Activated CD4-positive, alpha-beta T cell treated with anti-CD3 and anti-CD28 coated beads, Interleukin-2, amount 10 ng/mL, durations not matched to agents 24 days and 14 days (primary cell): Measurements from ENCODE around the gene FGF12. TPM values are rescaled to one million over a fixed set of nuclear protein-coding genes. Genes with fewer than 3 reads are reported as not detected.

ENCODE experiments used
- DNase-seq: peaks from one replicate; pipeline ENCODE4 v3.0.0; 2022
- H3K27ac Mint-ChIP-seq: one replicate; pipeline ENCODE4 v1.8.0; 2022; ENCODE audit warnings: mild to moderate bottlenecking, mixed read lengths
- H3K27me3 Mint-ChIP-seq: one replicate; pipeline ENCODE4 v1.8.0; 2022; ENCODE audit warnings: mixed read lengths
- H3K36me3 Mint-ChIP-seq: one replicate; pipeline ENCODE4 v1.8.0; 2022; ENCODE audit warnings: low read depth, mild to moderate bottlenecking, mixed read lengths
- H3K4me1 Mint-ChIP-seq: one replicate; pipeline ENCODE4 v1.8.0; 2021; ENCODE audit warnings: mixed read lengths
- H3K4me3 Mint-ChIP-seq: one replicate; pipeline ENCODE4 v1.8.0; 2022; ENCODE audit warnings: mild to moderate bottlenecking, moderate library complexity, mixed read lengths
- H3K9me3 Mint-ChIP-seq: one replicate; pipeline ENCODE4 v1.8.0; 2021; ENCODE audit warnings: mixed read lengths
- intact Hi-C: fragments of 100-400 bp; cut with micrococcal nuclease; formaldehyde crosslinking; loops from one replicate; pipeline ENCODE4 v1.15.1; 2023
- total RNA-seq: library from RNA; stranded (reverse); gene quantifications from 2 replicates; pipeline ENCODE4 v1.2.3, GENCODE V29; 2022

Gene FGF12
- total RNA-seq, 1 donor from 2014 or later = not detected

GRCh38 chr3:192373032-192373431 is 354.3 kb downstream of the FGF12 start:
- Mint-ChIP-seq H3K27ac (no peak overlapping the region), H3K9me3 (no peaks in the 10 kb centered on the region), H3K36me3 (no peaks in the 10 kb centered on the region), H3K27me3 (no peaks in the 10 kb centered on the region), H3K4me1 (no peaks in the 10 kb centered on the region), H3K4me3 (no peak overlapping the region)
- no peak for DNase-seq
- intact Hi-C loops = no loop called here

- DNase-seq = no peak
- no peak overlapping the region for H3K27ac Mint-ChIP-seq
- H3K27me3 Mint-ChIP-seq = no peaks in the 10 kb centered on the region
- intact Hi-C loops = no loop called here
- no peak overlapping the region for H3K4me3 Mint-ChIP-seq
- H3K36me3 Mint-ChIP-seq = no peaks in the 10 kb centered on the region
- H3K4me1 Mint-ChIP-seq = no peaks in the 10 kb centered on the region
- no peaks in the 10 kb centered on the region for H3K9me3 Mint-ChIP-seq
Measured at GRCh38 chr3:192372616-192373015, 354.7 kb downstream of the FGF12 start.

GRCh38 chr3:192371870-192372400 is 355.4 kb downstream of the FGF12 start:
- Mint-ChIP-seq H3K4me3 (no peak overlapping the region), H3K4me1 (no peaks in the 10 kb centered on the region), H3K36me3 (no peaks in the 10 kb centered on the region), H3K9me3 (no peaks in the 10 kb centered on the region), H3K27me3 (no peaks in the 10 kb centered on the region), H3K27ac (no peak overlapping the region)
- intact Hi-C loops = no loop called here
- no peak for DNase-seq

GRCh38 chr3:192367616-192368015 is 359.7 kb downstream of the FGF12 start:
- DNase-seq = no peak
- Mint-ChIP-seq H3K36me3 (no peaks in the 10 kb centered on the region), H3K4me1 (no peaks in the 10 kb centered on the region), H3K4me3 (no peak overlapping the region), H3K9me3 (no peaks in the 10 kb centered on the region), H3K27ac (no peak overlapping the region), H3K27me3 (no peaks in the 10 kb centered on the region)
- intact Hi-C loops = no loop called here

- H3K27ac Mint-ChIP-seq = no peak overlapping the region
- H3K27me3 Mint-ChIP-seq = no peaks in the 10 kb centered on the region
- DNase-seq = no peak
- intact Hi-C loops = no loop called here
- no peaks in the 10 kb centered on the region for H3K4me1 Mint-ChIP-seq
- no peaks in the 10 kb centered on the region for H3K9me3 Mint-ChIP-seq
- H3K4me3 Mint-ChIP-seq = no peak overlapping the region
- no peaks in the 10 kb centered on the region for H3K36me3 Mint-ChIP-seq
Measured at GRCh38 chr3:192366916-192367315, 360.4 kb downstream of the FGF12 start.

GRCh38 chr3:192365571-192365970 is 361.8 kb downstream of the FGF12 start:
- no peaks in the 10 kb centered on the region for H3K9me3 Mint-ChIP-seq
- no peak overlapping the region for H3K4me3 Mint-ChIP-seq
- H3K4me1 Mint-ChIP-seq = no peaks in the 10 kb centered on the region
- no peak overlapping the region for H3K27ac Mint-ChIP-seq
- intact Hi-C loops = no loop called here
- H3K27me3 Mint-ChIP-seq = no peaks in the 10 kb centered on the region
- DNase-seq = no peak
- H3K36me3 Mint-ChIP-seq = no peaks in the 10 kb centered on the region

- H3K9me3 Mint-ChIP-seq = no peaks in the 10 kb centered on the region
- DNase-seq = no peak
- intact Hi-C loops = no loop called here
- H3K4me1 Mint-ChIP-seq = no peaks in the 10 kb centered on the region
- no peaks in the 10 kb centered on the region for H3K27me3 Mint-ChIP-seq
- no peak overlapping the region for H3K27ac Mint-ChIP-seq
- no peaks in the 10 kb centered on the region for H3K36me3 Mint-ChIP-seq
- H3K4me3 Mint-ChIP-seq = no peak overlapping the region
Measured at GRCh38 chr3:192364316-192364715, 363.0 kb downstream of the FGF12 start.

GRCh38 chr3:192354687-192355086 is 372.7 kb downstream of the FGF12 start:
- no peak for DNase-seq
- H3K27ac Mint-ChIP-seq = no peak overlapping the region
- H3K4me1 Mint-ChIP-seq = no peaks in the 10 kb centered on the region
- intact Hi-C loops = no loop called here
- H3K36me3 Mint-ChIP-seq = no peaks in the 10 kb centered on the region
- H3K9me3 Mint-ChIP-seq = no peaks in the 10 kb centered on the region
- no peaks in the 10 kb centered on the region for H3K27me3 Mint-ChIP-seq
- H3K4me3 Mint-ChIP-seq = no peak overlapping the region

- no peaks in the 10 kb centered on the region for H3K4me1 Mint-ChIP-seq
- DNase-seq = no peak
- H3K9me3 Mint-ChIP-seq = no peaks in the 10 kb centered on the region
- no peaks in the 10 kb centered on the region for H3K36me3 Mint-ChIP-seq
- H3K4me3 Mint-ChIP-seq = no peak overlapping the region
- intact Hi-C loops = no loop called here
- H3K27me3 Mint-ChIP-seq = no peaks in the 10 kb centered on the region
- no peak overlapping the region for H3K27ac Mint-ChIP-seq
Measured at GRCh38 chr3:192352142-192352541, 375.2 kb downstream of the FGF12 start.

- H3K9me3 Mint-ChIP-seq = no peaks in the 10 kb centered on the region
- H3K27me3 Mint-ChIP-seq = no peaks in the 10 kb centered on the region
- intact Hi-C loops = no loop called here
- no peak for DNase-seq
- H3K4me1 Mint-ChIP-seq = no peaks in the 10 kb centered on the region
- no peaks in the 10 kb centered on the region for H3K36me3 Mint-ChIP-seq
- H3K4me3 Mint-ChIP-seq = no peak overlapping the region
- no peak overlapping the region for H3K27ac Mint-ChIP-seq
Measured at GRCh38 chr3:192351441-192351840, 375.9 kb downstream of the FGF12 start.

GRCh38 chr3:192340031-192340430 is 387.3 kb downstream of the FGF12 start:
- Mint-ChIP-seq H3K4me1 (no peaks in the 10 kb centered on the region), H3K36me3 (no peaks in the 10 kb centered on the region), H3K27ac (no peak overlapping the region), H3K27me3 (no peaks in the 10 kb centered on the region), H3K9me3 (no peaks in the 10 kb centered on the region), H3K4me3 (no peak overlapping the region)
- no peak for DNase-seq
- intact Hi-C loops = no loop called here

- Mint-ChIP-seq H3K9me3 (no peaks in the 10 kb centered on the region), H3K27ac (no peak overlapping the region)
- no peak for DNase-seq
Measured at GRCh38 chr3:192339214-192339613, 388.1 kb downstream of the FGF12 start.

GRCh38 chr3:192336286-192336685 is 391.1 kb downstream of the FGF12 start:
- Mint-ChIP-seq H3K4me1 (peaks cover 8% of the 10 kb centered on the region), H3K27me3 (peaks cover 3% of the 10 kb centered on the region), H3K9me3 (no peaks in the 10 kb centered on the region), H3K36me3 (no peaks in the 10 kb centered on the region), H3K4me3 (no peak overlapping the region), H3K27ac (no peak overlapping the region)
- no peak for DNase-seq
- intact Hi-C loops = no loop called here

More at GRCh38 chr3:192339214-192339613, 388.1 kb downstream of the FGF12 start:
- H3K36me3 Mint-ChIP-seq = no peaks in the 10 kb centered on the region
- H3K27me3 Mint-ChIP-seq = no peaks in the 10 kb centered on the region
- no peaks in the 10 kb centered on the region for H3K4me1 Mint-ChIP-seq
- intact Hi-C loops = no loop called here
- H3K4me3 Mint-ChIP-seq = no peak overlapping the region

GRCh38 chr3:192332386-192333291 is 394.7 kb downstream of the FGF12 start:
- peaks cover 3% of the 10 kb centered on the region for H3K27me3 Mint-ChIP-seq
- intact Hi-C loops = no loop called here
- H3K4me1 Mint-ChIP-seq = peaks cover 8% of the 10 kb centered on the region
- no peak overlapping the region for H3K27ac Mint-ChIP-seq
- DNase-seq = no peak
- H3K9me3 Mint-ChIP-seq = no peaks in the 10 kb centered on the region
- H3K36me3 Mint-ChIP-seq = no peaks in the 10 kb centered on the region
- H3K4me3 Mint-ChIP-seq = peak overlapping the region; percentile 62
